Measurements from ENCODE around the gene WDR45B. TPM values are rescaled to one million over a fixed set of nuclear protein-coding genes. Genes with fewer than 3 reads are reported as not detected.
A peak's percentile ranks its signal among the peaks of the same experiment; 100 is the strongest.

WDR45B gene
- polyA plus RNA-seq, 1 donor from 2014 or later: 131 TPM

DNA sequence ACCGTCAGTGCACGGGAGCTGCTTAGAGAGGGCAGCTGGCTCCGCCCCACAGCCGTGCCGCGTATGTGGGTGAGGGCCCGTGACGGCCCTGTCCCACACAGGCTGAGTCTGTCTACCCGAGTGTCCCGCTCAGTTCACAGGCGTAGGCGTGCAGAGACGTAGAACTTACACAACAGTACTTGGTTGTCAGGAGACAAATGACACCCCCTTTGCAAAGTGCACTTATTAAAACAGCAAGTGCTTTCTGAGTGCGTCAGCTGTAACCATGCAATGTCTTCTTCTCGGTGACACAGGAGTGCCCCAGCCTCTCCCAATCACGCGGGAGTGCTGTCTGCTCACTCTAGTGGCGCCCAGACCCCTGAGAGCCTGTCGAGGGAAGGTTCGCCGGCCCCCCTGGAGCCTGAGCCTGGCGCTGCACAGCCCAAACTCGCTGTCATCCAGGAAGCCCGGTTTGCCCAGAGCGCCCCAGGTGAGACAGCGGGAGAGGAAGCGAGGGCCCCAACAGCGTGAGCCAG is 64.5 kb downstream of the WDR45B start:
- H3K4me2 ChIP-seq (ENCODE audit: low read length): no peak overlapping the region
- H4K20me1 ChIP-seq (ENCODE audit: insufficient read depth): no peaks in the 10 kb centered on the region
- H3K9ac ChIP-seq (ENCODE audit: low read length): no peak overlapping the region
- no peaks in the 10 kb centered on the region for H3K27me3 ChIP-seq (ENCODE audit: insufficient read depth, low read depth, low read length)
- H3K79me2 ChIP-seq (replicated peaks; ENCODE audit: insufficient read depth, low read length): no peaks in the 10 kb centered on the region
- TF ChIP-seq EZH2 (IDR thresholded peaks at IDR 0.05; ENCODE audit: borderline replicate concordance, insufficient read depth, low read length, poor library complexity, severe bottlenecking): no peak
- no peak overlapping the region for H2AFZ ChIP-seq (ENCODE audit: low read depth, low read length)
- no peak overlapping the region for H3K27ac ChIP-seq (ENCODE audit: low read length)
- H3K36me3 ChIP-seq (ENCODE audit: insufficient read depth, low read length): peaks cover 5% of the 10 kb centered on the region
- peaks cover 2% of the 10 kb centered on the region for H3F3A ChIP-seq (ENCODE audit: insufficient read depth, low read length, poor library complexity, severe bottlenecking)
- no peaks in the 10 kb centered on the region for H3K9me3 ChIP-seq (ENCODE audit: low read length)
- no peaks in the 10 kb centered on the region for H3K9me2 ChIP-seq (ENCODE audit: insufficient read depth, low read length)
- H3K4me3 ChIP-seq (ENCODE audit: low read length): no peak overlapping the region

DNA sequence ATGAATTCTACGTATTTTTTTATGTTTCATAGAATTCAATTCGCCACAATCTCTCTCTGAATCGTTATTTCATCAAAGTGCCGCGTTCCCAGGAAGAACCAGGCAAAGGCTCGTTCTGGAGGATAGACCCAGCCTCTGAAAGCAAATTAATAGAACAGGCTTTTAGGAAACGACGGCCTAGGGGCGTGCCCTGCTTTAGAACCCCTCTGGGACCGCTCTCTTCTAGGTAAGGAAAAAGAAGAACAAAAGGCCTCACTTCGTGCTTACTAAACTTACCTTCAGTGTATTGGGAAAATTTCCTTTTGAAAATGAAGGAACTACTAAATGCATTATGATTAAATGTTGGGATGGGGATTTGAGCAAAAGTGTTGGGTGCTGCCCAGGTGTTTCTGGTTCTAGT is 65.5 kb downstream of the WDR45B start:
- no peaks in the 10 kb centered on the region for H3K9me3 ChIP-seq (ENCODE audit: low read length)
- TF ChIP-seq POLR2AphosphoS5 (IDR thresholded peaks at IDR 0.05) (no peak), SMC3 (conservative IDR thresholded peaks at IDR 0.05; ENCODE audit: poor library complexity) (no peak), RAD21 (conservative IDR thresholded peaks at IDR 0.05) (no peak), MXI1 (conservative IDR thresholded peaks at IDR 0.05; ENCODE audit: poor library complexity, severe bottlenecking) (no peak), EP300 (conservative IDR thresholded peaks at IDR 0.05; ENCODE audit: poor library complexity, severe bottlenecking) (no peak), TAF1 (IDR thresholded peaks at IDR 0.05; ENCODE audit: low read depth) (no peak), EZH2 (IDR thresholded peaks at IDR 0.05; ENCODE audit: borderline replicate concordance, insufficient read depth, low read length, poor library complexity, severe bottlenecking) (no peak)
- TF ChIP-seq, protein P1, sequence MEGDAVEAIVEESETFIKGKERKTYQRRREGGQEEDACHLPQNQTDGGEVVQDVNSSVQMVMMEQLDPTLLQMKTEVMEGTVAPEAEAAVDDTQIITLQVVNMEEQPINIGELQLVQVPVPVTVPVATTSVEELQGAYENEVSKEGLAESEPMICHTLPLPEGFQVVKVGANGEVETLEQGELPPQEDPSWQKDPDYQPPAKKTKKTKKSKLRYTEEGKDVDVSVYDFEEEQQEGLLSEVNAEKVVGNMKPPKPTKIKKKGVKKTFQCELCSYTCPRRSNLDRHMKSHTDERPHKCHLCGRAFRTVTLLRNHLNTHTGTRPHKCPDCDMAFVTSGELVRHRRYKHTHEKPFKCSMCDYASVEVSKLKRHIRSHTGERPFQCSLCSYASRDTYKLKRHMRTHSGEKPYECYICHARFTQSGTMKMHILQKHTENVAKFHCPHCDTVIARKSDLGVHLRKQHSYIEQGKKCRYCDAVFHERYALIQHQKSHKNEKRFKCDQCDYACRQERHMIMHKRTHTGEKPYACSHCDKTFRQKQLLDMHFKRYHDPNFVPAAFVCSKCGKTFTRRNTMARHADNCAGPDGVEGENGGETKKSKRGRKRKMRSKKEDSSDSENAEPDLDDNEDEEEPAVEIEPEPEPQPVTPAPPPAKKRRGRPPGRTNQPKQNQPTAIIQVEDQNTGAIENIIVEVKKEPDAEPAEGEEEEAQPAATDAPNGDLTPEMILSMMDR (IDR thresholded peaks at IDR 0.05; ENCODE audit: poor library complexity, severe bottlenecking): no peak
- TF ChIP-seq, protein P2, sequence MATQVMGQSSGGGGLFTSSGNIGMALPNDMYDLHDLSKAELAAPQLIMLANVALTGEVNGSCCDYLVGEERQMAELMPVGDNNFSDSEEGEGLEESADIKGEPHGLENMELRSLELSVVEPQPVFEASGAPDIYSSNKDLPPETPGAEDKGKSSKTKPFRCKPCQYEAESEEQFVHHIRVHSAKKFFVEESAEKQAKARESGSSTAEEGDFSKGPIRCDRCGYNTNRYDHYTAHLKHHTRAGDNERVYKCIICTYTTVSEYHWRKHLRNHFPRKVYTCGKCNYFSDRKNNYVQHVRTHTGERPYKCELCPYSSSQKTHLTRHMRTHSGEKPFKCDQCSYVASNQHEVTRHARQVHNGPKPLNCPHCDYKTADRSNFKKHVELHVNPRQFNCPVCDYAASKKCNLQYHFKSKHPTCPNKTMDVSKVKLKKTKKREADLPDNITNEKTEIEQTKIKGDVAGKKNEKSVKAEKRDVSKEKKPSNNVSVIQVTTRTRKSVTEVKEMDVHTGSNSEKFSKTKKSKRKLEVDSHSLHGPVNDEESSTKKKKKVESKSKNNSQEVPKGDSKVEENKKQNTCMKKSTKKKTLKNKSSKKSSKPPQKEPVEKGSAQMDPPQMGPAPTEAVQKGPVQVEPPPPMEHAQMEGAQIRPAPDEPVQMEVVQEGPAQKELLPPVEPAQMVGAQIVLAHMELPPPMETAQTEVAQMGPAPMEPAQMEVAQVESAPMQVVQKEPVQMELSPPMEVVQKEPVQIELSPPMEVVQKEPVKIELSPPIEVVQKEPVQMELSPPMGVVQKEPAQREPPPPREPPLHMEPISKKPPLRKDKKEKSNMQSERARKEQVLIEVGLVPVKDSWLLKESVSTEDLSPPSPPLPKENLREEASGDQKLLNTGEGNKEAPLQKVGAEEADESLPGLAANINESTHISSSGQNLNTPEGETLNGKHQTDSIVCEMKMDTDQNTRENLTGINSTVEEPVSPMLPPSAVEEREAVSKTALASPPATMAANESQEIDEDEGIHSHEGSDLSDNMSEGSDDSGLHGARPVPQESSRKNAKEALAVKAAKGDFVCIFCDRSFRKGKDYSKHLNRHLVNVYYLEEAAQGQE (IDR thresholded peaks at IDR 0.05; ENCODE audit: borderline replicate concordance): no peak
- H3K27me3 ChIP-seq (ENCODE audit: insufficient read depth, low read depth, low read length): no peaks in the 10 kb centered on the region
- no peak overlapping the region for H3K9ac ChIP-seq (ENCODE audit: low read length)
- peaks cover 5% of the 10 kb centered on the region for H3K36me3 ChIP-seq (ENCODE audit: insufficient read depth, low read length)
- no peak overlapping the region for H3K4me3 ChIP-seq (ENCODE audit: low read length)
- no peaks in the 10 kb centered on the region for H4K20me1 ChIP-seq (ENCODE audit: insufficient read depth)
- H3K27ac ChIP-seq (ENCODE audit: low read length): peak overlapping the region; percentile 48
- no peaks in the 10 kb centered on the region for H3K79me2 ChIP-seq (replicated peaks; ENCODE audit: insufficient read depth, low read length)
- no peak overlapping the region for H2AFZ ChIP-seq (ENCODE audit: low read depth, low read length)
- no peaks in the 10 kb centered on the region for H3K9me2 ChIP-seq (ENCODE audit: insufficient read depth, low read length)
- no peak overlapping the region for H3K4me2 ChIP-seq (ENCODE audit: low read length)
- peaks cover 2% of the 10 kb centered on the region for H3F3A ChIP-seq (ENCODE audit: insufficient read depth, low read length, poor library complexity, severe bottlenecking)
